H1 (cell line): ENCODE results near the gene NSUN4. TPM values are rescaled to one million over a fixed set of nuclear protein-coding genes. Genes with fewer than 3 reads are reported as not detected.
A peak's percentile ranks its signal among the peaks of the same experiment; 100 is the strongest.

Source experiments
- CTCF ChIA-PET: fragments of 300-600 bp; sonication (Branson Sonifier 250); formaldehyde crosslinking; loops from one replicate; lab custom pipeline; 2021; ENCODE audit not compliant: partially characterized antibody; lab: Charles Lee
- POLR2A ChIA-PET: fragments of 300-600 bp; sonication (Branson Sonifier 250); formaldehyde crosslinking; loops from one replicate; lab custom pipeline; 2021; ENCODE audit warnings: inconsistent platforms; ENCODE audit not compliant: partially characterized antibody; lab: Charles Lee
- DNase-seq, 2 experiments: peaks; one replicate each; pipeline versions ENCODE4 v3.0.0 to v3.0.0-alpha.2; 2010 to 2022; ENCODE audit warnings: low spot score in 2 of 2, low read depth in 1 of 2, mixed read lengths in 1 of 2
- FAIRE-seq: peaks from 2 replicates; lab custom pipeline; 2011; peaks lifted over from hg19 to GRCh38; lab: Jason Lieb, UNC
- H2AFZ ChIP-seq: 2 replicates; pipeline ENCODE4 v1.8.1; 2012; ENCODE audit warnings: low read length, inconsistent platforms
- H2AK5ac ChIP-seq: 2 replicates; pipeline ENCODE4 v1.6.1; 2013; ENCODE audit warnings: low read depth, low read length
- H2BK120ac ChIP-seq: replicated peaks from 2 replicates; pipeline ENCODE3; 2013; ENCODE audit warnings: low read depth, low read length, inconsistent platforms
- H2BK12ac ChIP-seq: 2 replicates; pipeline ENCODE4 v1.6.1; 2013; ENCODE audit warnings: low read depth, low read length
- H2BK15ac ChIP-seq: 2 replicates; pipeline ENCODE4 v1.6.1; 2013; ENCODE audit warnings: low read length
- H2BK20ac ChIP-seq: 2 replicates; pipeline ENCODE4 v1.6.1; 2013; ENCODE audit warnings: low read length
- H2BK5ac ChIP-seq: 2 replicates; pipeline ENCODE4 v1.6.1; 2013; ENCODE audit warnings: low read depth, low read length
- H3K14ac ChIP-seq: 2 replicates; pipeline ENCODE4 v1.6.1; 2013; ENCODE audit warnings: inconsistent platforms; ENCODE audit not compliant: insufficient read length
- H3K18ac ChIP-seq: 2 replicates; pipeline ENCODE4 v1.6.1; 2013; ENCODE audit warnings: low read length; ENCODE audit errors: extremely low read depth
- H3K23ac ChIP-seq: 2 replicates; pipeline ENCODE4 v1.6.1; 2013; ENCODE audit warnings: inconsistent platforms; ENCODE audit not compliant: insufficient read length
- H3K23me2 ChIP-seq: 2 replicates; pipeline ENCODE4 v1.6.1; 2013; ENCODE audit warnings: low read depth, low read length
- H3K27ac ChIP-seq: 2 replicates; pipeline ENCODE4 v1.6.1; 2011; ENCODE audit warnings: low read depth, low read length, inconsistent platforms
- H3K27me3 ChIP-seq, 4 experiments: replicated peaks in 1 of 4; 1 replicate in 1 of 4; 2 replicates in 3 of 4; pipeline versions ENCODE4 v1.6.1 to v1.8.1; 2011 to 2013; ENCODE audit warnings: low read length in 3 of 4, mild to moderate bottlenecking in 3 of 4, inconsistent platforms in 2 of 4, mixed read lengths in 2 of 4, moderate library complexity in 1 of 4; ENCODE audit not compliant: control insufficient read depth in 3 of 4, insufficient read depth in 3 of 4; ENCODE audit errors: extremely low read depth in 1 of 4
- H3K36me3 ChIP-seq, 4 experiments: 2 replicates each; pipeline versions ENCODE4 v1.6.1 to v1.8.1; 2011 to 2013; ENCODE audit warnings: mild to moderate bottlenecking in 4 of 4, low read length in 3 of 4, moderate library complexity in 2 of 4, control low read depth in 1 of 4, inconsistent platforms in 1 of 4; ENCODE audit not compliant: insufficient read depth in 4 of 4, control insufficient read depth in 2 of 4
- H3K4ac ChIP-seq: replicated peaks from 2 replicates; pipeline ENCODE3; 2013; ENCODE audit warnings: low read length, low read depth, mixed read lengths, inconsistent platforms; ENCODE audit not compliant: insufficient read length
- H3K4me1 ChIP-seq, 4 experiments: replicated peaks in 1 of 4; 1 replicate in 1 of 4; 2 replicates in 3 of 4; pipeline versions ENCODE4 v1.6.1 to v1.8.1; 2011 to 2013; ENCODE audit warnings: low read length in 3 of 4, inconsistent platforms in 2 of 4, mixed read lengths in 1 of 4; ENCODE audit not compliant: insufficient read depth in 4 of 4, control insufficient read depth in 3 of 4
- H3K4me2 ChIP-seq, 2 experiments: 2 replicates each; pipeline versions ENCODE4 v1.6.1 to v1.8.1; 2011 to 2013; ENCODE audit warnings: low read depth in 2 of 2, low read length in 2 of 2, control low read depth in 1 of 2, inconsistent platforms in 1 of 2, mild to moderate bottlenecking in 1 of 2; ENCODE audit not compliant: insufficient read depth in 1 of 2
- H3K4me3 ChIP-seq, 4 experiments: fragments of 200-600, 300-600 bp in 1 of 4; sonication (generic), shearing (Covaris generic), sonication (Bioruptor Twin) in 1 of 4; 2 replicates each; pipeline versions ENCODE4 v1.5.1 to v1.8.1; 2011 to 2016; ENCODE audit warnings: low read length in 4 of 4, low read depth in 3 of 4, control low read depth in 2 of 4, inconsistent platforms in 2 of 4, mild to moderate bottlenecking in 2 of 4, mixed read lengths in 1 of 4, moderate library complexity in 1 of 4; ENCODE audit not compliant: insufficient read depth in 2 of 4; ENCODE audit errors: extremely low read depth in 1 of 4
- H3K56ac ChIP-seq: replicated peaks from 2 replicates; pipeline ENCODE3; 2013; ENCODE audit warnings: low read depth, mild to moderate bottlenecking, mixed read lengths, low read length, inconsistent platforms; ENCODE audit not compliant: insufficient read length
- H3K79me1 ChIP-seq: 2 replicates; pipeline ENCODE4 v1.6.1; 2013; ENCODE audit warnings: low read depth, low read length, control low read depth
- H3K79me2 ChIP-seq, 2 experiments: 2 replicates each; pipeline versions ENCODE4 v1.6.1 to v1.8.1; 2012 to 2013; ENCODE audit warnings: low read length in 2 of 2, mild to moderate bottlenecking in 2 of 2, inconsistent platforms in 1 of 2; ENCODE audit not compliant: insufficient read depth in 2 of 2, control insufficient read depth in 1 of 2
- H3K9ac ChIP-seq, 4 experiments: replicated peaks in 1 of 4; 1 replicate in 1 of 4; 2 replicates in 3 of 4; pipeline versions ENCODE4 v1.6.1 to v1.8.1; 2011 to 2013; ENCODE audit warnings: low read depth in 3 of 4, low read length in 3 of 4, control low read depth in 2 of 4, mild to moderate bottlenecking in 2 of 4, moderate library complexity in 2 of 4, inconsistent platforms in 1 of 4; ENCODE audit errors: extremely low read depth in 1 of 4
- H3K9me3 ChIP-seq, 2 experiments: 2 replicates each; pipeline versions ENCODE4 v1.6.1 to v1.8.1; 2012 to 2013; ENCODE audit warnings: mild to moderate bottlenecking in 2 of 2, moderate library complexity in 2 of 2, control low read depth in 1 of 2, inconsistent platforms in 1 of 2, low read depth in 1 of 2, low read length in 1 of 2, mixed read lengths in 1 of 2; ENCODE audit not compliant: insufficient read depth in 2 of 2
- H4K20me1 ChIP-seq, 2 experiments: replicated peaks in 1 of 2; 2 replicates each; pipeline versions ENCODE3 to v1.8.1; 2011 to 2013; ENCODE audit warnings: inconsistent platforms in 2 of 2, low read length in 2 of 2, mild to moderate bottlenecking in 1 of 2; ENCODE audit not compliant: insufficient read depth in 2 of 2, control insufficient read depth in 1 of 2
- H4K5ac ChIP-seq: 2 replicates; pipeline ENCODE4 v1.6.1; 2013; ENCODE audit warnings: low read length, low read depth, mixed read lengths, inconsistent platforms; ENCODE audit not compliant: insufficient read length
- H4K8ac ChIP-seq: 2 replicates; pipeline ENCODE4 v1.8.0; 2013; ENCODE audit warnings: mild to moderate bottlenecking, moderate library complexity, low read length, inconsistent platforms; ENCODE audit not compliant: insufficient read depth; ENCODE audit errors: extremely low read depth
- H4K91ac ChIP-seq: replicated peaks from 2 replicates; pipeline ENCODE3; 2013; ENCODE audit warnings: low read length, mixed read lengths, inconsistent platforms; ENCODE audit not compliant: insufficient read length
- RNF2 ChIP-seq: fragments of 200-900, 300-1000 bp; sonication (generic); IDR thresholded peaks from 2 replicates; pipeline ENCODE4 v1.7.1; 2016; ENCODE audit warnings: borderline replicate concordance, low read depth, mild to moderate bottlenecking, antibody characterized with exemption, low read length; ENCODE audit not compliant: poor library complexity, severe bottlenecking; ENCODE audit errors: missing control alignments
- WGBS, 2 experiments: shearing (Covaris generic) in 1 of 2; methylation state at CpG; one replicate each; pipeline versions ENCODE4 v1.1.6 to v1.1.7; 2013 to 2015; ENCODE audit warnings: low lambda C conversion rate in 2 of 2, mixed read lengths in 2 of 2, inconsistent platforms in 1 of 2, low coverage in 1 of 2, missing lambda C conversion rate in 1 of 2; ENCODE audit not compliant: insufficient replicate concordance in 2 of 2, insufficient coverage in 1 of 2, insufficient read length in 1 of 2; ENCODE audit errors: extremely low coverage in 1 of 2, missing lambda C conversion rate in 1 of 2; 5-methylcytosine and 5-hydroxymethylcytosine counted together
- polyA plus RNA-seq, 7 experiments: library from polyadenylated mRNA; depleted of rRNA in 3 of 7; stranded (reverse) in 5 of 7; unstranded in 2 of 7; fragments of >200 nt in 5 of 7; fragments of 200-250 nt in 2 of 7; gene quantifications; 1 replicate in 5 of 7; 2 replicates in 1 of 7; 4 replicates in 1 of 7; pipeline versions ENCODE4 v1.2.1 to v1.2.3, GENCODE V29; 2011 to 2013; ENCODE audit warnings: missing spikeins in 2 of 7, mixed read lengths in 2 of 7
- total RNA-seq: library from RNA; stranded (reverse); fragmentation: NEBNext Ultra II Directional; extraction: Animal tissue kit (Norgen Biotek cat#: 25700); gene quantifications from 2 replicates; pipeline ENCODE4 v1.2.1, GENCODE V29; 2021

NSUN4 gene
- total and polyA plus RNA-seq, 2 of the 8 experiments (the other 6 are each of a cell fraction or from before 2014, with no cell fraction given) = 9.7 to 15.7 TPM

DNA sequence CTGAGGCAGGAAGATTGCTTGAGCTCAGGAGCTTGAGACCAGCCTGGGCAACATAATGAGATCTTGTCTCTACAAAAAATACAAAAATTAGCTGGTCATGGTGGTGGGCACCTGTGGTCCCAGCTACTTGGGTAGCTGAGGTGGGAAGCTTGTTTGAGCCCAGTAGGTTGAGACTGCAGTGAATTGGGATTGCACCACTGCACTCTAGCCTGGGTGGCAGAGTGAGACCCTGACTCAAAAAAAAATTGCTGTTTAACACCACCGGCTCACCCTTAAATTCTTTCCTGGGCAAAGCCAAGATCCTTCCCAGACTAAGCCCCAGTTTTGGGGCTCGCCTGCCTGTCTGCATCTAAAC lies 6.6 kb upstream of the NSUN4 start:
- Histone ChIP-seq H3K27me3 (no peaks in the 10 kb centered on the region), H2BK5ac (0 out of 2 replicates have a peak overlapping the region, but pooled peaks have one; percentile 37), H2AK5ac (no peak overlapping the region), H2BK15ac (no peak overlapping the region), H4K8ac (no peak overlapping the region; the same call in 1 of the 2 replicates), H3K56ac (no peak overlapping the region), H3K9ac (no peak overlapping the region), H2BK12ac (peak overlapping the region; percentile 75; the same call in 1 of the 2 replicates), H4K5ac (no peak overlapping the region), H3K4me3 (no peak overlapping the region), H2AFZ (no peak overlapping the region), H3K27ac (no peak overlapping the region), H3K4ac (no peak overlapping the region), H3K14ac (no peak overlapping the region), H3K23me2 (no peaks in the 10 kb centered on the region), H3K9me3 (no peaks in the 10 kb centered on the region), H4K20me1 (no peaks in the 10 kb centered on the region), H3K79me1 (no peaks in the 10 kb centered on the region), H3K79me2 (no peaks in the 10 kb centered on the region), H2BK120ac (no peak overlapping the region), H4K91ac (no peak overlapping the region), H2BK20ac (peak overlapping the region; percentile 34; the same call in 1 of the 2 replicates), H3K4me1 (peaks cover 0 to 2% (median 0%) of the 10 kb centered on the region in 4 experiments; a peak in 1 of 7 replicates), H3K23ac (no peak overlapping the region), H3K18ac (0 out of 2 replicates have a peak overlapping the region, but pooled peaks have one; percentile 24), H3K36me3 (no peaks in the 10 kb centered on the region), H3K4me2 (no peak overlapping the region)
- CTCF ChIA-PET = interaction anchor here (0.7 to 4.2 kb wide), 11 partner anchors 8 to 110 kb away, joined by 3 to 54 read pairs (median 4); partner anchors contain the start of genes LRRC41 and UQCRH
- POLR2A ChIA-PET = interaction anchor here (0.6 to 2.6 kb wide), 13 partner anchors 13 to 87 kb away, joined by 3 to 20 read pairs (median 5); partner anchors contain the start of genes LRRC41, RAD54L and UQCRH
- TF ChIP-seq RNF2 = no peak
- FAIRE-seq (no peak), DNase-seq (no peak)
- 97% methylated on average over 2 of the region's 2 CpGs; no CpG with 5 or more reads in 1 of the 2 experiments for WGBS, 2 experiments
